Testis (tissue), 3 donors: Measurements from ENCODE around the gene BEGAIN. TPM values are rescaled to one million over a fixed set of nuclear protein-coding genes. Genes with fewer than 3 reads are reported as not detected.

Experiments used
- DNase-seq: peaks from one replicate; pipeline ENCODE4 v3.0.0-alpha.2; 2019
- H3K27ac ChIP-seq, 2 donors: fragments of 200-600 bp; sonication (generic); one replicate each; pipeline ENCODE4 v1.5.1; 2019
- H3K27me3 ChIP-seq: fragments of 200-600 bp; sonication (generic); one replicate; pipeline ENCODE4 v1.5.1; 2019
- H3K36me3 ChIP-seq: fragments of 200-600 bp; sonication (generic); one replicate; pipeline ENCODE4 v1.5.1; 2017; ENCODE audit warnings: low read depth; ENCODE audit errors: missing control alignments
- H3K4me1 ChIP-seq: fragments of 200-600 bp; sonication (generic); one replicate; pipeline ENCODE4 v1.5.1; 2019
- H3K4me3 ChIP-seq, 2 donors: fragments of 200-600 bp; sonication (generic); one replicate each; pipeline ENCODE4 v1.5.1; 2017 to 2019
- H3K9me3 ChIP-seq: fragments of 200-600 bp; sonication (generic); one replicate; pipeline ENCODE4 v1.5.1; 2017
- POLR2A ChIP-seq: fragments of 450-650 bp; IDR thresholded peaks from one replicate; pipeline ENCODE4 v1.6.1; 2017; ENCODE audit warnings: antibody characterized with exemption, mild to moderate bottlenecking, moderate library complexity
- WGBS, 2 donors: methylation state at CpG; one replicate each; pipeline ENCODE4 v1.1.5; 2018; 5-methylcytosine and 5-hydroxymethylcytosine counted together
- intact Hi-C: fragments of 100-400 bp; cut with DNase I; formaldehyde crosslinking; loops from one replicate; pipeline ENCODE4 v1.15.1; 2023; ENCODE audit warnings: low total_unique reads
- polyA plus RNA-seq: library from polyadenylated mRNA; stranded (reverse); fragments of 350-450 nt; fragmentation: Illumina TruSeq; extraction: RNeasy Lipid Tissue Mini Kit (QIAGEN cat#74804); gene quantifications from one replicate; pipeline ENCODE4 v1.2.3, GENCODE V29; 2014; ENCODE audit warnings: low read depth, low replicate concordance; ENCODE audit not compliant: insufficient read depth
- total RNA-seq, 2 donors: library from RNA; depleted of rRNA; stranded (reverse); fragments of >200 nt; gene quantifications; one replicate each; pipeline ENCODE4 v1.2.3, GENCODE V29; 2016
- TF ChIP-seq, protein P1 (sequence below), 3 experiments: fragments of 450-650 bp in 2 of 3; fragments of 200-600 bp in 1 of 3; sonication (generic) in 1 of 3; IDR thresholded peaks; one replicate each; pipeline ENCODE4 v1.5.1; 2016 to 2019; ENCODE audit warnings: antibody characterized with exemption in 3 of 3, mild to moderate bottlenecking in 2 of 3, moderate library complexity in 1 of 3

BEGAIN gene
- total and polyA plus RNA-seq, 3 donors from 2014 or later: 4.5 to 7.6 (median 6.9) TPM

DNA sequence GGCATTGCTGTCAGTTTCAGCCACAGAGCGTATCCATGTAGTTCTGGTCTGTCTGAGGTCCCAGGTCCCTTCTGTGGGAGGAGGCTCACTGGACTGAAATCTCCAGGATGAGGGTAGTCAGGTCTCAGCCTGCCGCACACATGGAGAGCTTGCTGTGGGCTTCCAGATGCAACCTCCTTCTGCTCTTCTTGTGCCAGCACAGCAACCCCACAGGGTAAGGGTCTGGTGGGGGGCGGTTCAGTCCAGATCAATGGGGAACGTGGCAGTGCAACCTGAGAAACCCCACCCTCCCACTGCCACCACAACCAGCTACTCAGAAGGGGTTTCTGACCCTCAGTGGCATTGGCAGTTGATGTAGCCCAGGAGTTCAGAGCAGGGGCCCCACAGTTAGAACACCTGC lies 61.2 kb downstream of the BEGAIN start:
- H3K27ac ChIP-seq: no peak overlapping the region
- peaks cover 5% of the 10 kb centered on the region for H3K4me1 ChIP-seq
- intact Hi-C loops: no loop called here
- no peak for TF ChIP-seq POLR2A
- TF ChIP-seq, protein P1, sequence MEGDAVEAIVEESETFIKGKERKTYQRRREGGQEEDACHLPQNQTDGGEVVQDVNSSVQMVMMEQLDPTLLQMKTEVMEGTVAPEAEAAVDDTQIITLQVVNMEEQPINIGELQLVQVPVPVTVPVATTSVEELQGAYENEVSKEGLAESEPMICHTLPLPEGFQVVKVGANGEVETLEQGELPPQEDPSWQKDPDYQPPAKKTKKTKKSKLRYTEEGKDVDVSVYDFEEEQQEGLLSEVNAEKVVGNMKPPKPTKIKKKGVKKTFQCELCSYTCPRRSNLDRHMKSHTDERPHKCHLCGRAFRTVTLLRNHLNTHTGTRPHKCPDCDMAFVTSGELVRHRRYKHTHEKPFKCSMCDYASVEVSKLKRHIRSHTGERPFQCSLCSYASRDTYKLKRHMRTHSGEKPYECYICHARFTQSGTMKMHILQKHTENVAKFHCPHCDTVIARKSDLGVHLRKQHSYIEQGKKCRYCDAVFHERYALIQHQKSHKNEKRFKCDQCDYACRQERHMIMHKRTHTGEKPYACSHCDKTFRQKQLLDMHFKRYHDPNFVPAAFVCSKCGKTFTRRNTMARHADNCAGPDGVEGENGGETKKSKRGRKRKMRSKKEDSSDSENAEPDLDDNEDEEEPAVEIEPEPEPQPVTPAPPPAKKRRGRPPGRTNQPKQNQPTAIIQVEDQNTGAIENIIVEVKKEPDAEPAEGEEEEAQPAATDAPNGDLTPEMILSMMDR (IDR thresholded peaks at IDR 0.05): no peak
- H3K4me3 ChIP-seq: no peak overlapping the region
- H3K36me3 ChIP-seq: no peaks in the 10 kb centered on the region
- H3K27me3 ChIP-seq: no peaks in the 10 kb centered on the region
- no peak for DNase-seq
- 64 to 81% methylated on average over 4 of the region's 4 CpGs for WGBS, 2 donors
- H3K9me3 ChIP-seq: no peaks in the 10 kb centered on the region

DNA sequence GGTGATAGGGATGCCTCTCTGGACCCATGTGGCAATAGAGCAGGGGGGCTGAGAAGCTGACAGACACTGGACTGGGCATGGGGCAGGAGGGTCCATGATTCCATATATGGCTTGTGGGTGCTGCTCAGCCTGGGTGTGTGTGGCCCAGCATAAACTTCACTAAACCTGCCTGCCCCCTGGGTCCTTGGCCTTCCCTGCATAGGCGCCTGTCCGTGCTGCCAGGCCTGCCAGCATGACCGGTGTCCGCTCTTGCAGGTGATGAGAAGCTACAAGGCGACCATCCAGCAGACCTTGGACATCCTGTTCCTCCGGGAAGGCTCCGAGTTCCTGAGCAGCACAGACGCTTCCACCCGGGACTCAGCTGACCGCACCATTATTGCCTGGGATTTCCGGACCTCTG lies 61.6 kb downstream of the BEGAIN start:
- DNase-seq: peak; percentile 25
- no peak overlapping the region for H3K4me3 ChIP-seq
- H3K27me3 ChIP-seq: no peaks in the 10 kb centered on the region
- H3K27ac ChIP-seq: no peak overlapping the region
- H3K9me3 ChIP-seq: no peaks in the 10 kb centered on the region
- no peaks in the 10 kb centered on the region for H3K36me3 ChIP-seq
- TF ChIP-seq, protein P1 (IDR thresholded peaks at IDR 0.05): no peak
- no peak for TF ChIP-seq POLR2A
- intact Hi-C loops: no loop called here
- peaks cover 5% of the 10 kb centered on the region for H3K4me1 ChIP-seq
- WGBS, 2 donors: 47 to 59% methylated on average over 3 to 11 of the region's 11 CpGs

DNA sequence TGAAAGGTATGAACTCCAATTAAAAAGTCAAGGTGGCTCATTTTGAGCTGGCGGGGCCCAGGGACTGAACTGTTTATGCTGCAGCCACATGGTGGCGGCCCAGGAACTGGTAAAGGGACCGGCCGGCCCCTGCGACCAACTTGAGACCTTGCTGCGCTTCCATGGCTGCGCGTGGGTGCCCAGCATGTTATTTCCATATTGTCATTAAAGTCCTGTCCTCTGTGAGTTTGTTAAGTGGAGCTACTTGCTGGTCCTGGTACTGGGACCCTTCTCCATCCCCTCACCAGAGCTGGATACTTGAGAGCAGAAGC lies 62.3 kb downstream of the BEGAIN start:
- TF ChIP-seq, protein P1 (IDR thresholded peaks at IDR 0.05): peak in 2 of 3 experiments; percentile 23 to 62
- TF ChIP-seq POLR2A: no peak
- Histone ChIP-seq H3K27me3 (no peaks in the 10 kb centered on the region), H3K27ac (no peak overlapping the region), H3K9me3 (no peaks in the 10 kb centered on the region), H3K4me1 (peaks cover 5% of the 10 kb centered on the region), H3K4me3 (no peak overlapping the region), H3K36me3 (no peaks in the 10 kb centered on the region)
- peak; percentile 55 for DNase-seq
- WGBS, 2 donors: 65 to 76% methylated on average over 8 of the region's 8 CpGs
- intact Hi-C loops: no loop called here

DNA sequence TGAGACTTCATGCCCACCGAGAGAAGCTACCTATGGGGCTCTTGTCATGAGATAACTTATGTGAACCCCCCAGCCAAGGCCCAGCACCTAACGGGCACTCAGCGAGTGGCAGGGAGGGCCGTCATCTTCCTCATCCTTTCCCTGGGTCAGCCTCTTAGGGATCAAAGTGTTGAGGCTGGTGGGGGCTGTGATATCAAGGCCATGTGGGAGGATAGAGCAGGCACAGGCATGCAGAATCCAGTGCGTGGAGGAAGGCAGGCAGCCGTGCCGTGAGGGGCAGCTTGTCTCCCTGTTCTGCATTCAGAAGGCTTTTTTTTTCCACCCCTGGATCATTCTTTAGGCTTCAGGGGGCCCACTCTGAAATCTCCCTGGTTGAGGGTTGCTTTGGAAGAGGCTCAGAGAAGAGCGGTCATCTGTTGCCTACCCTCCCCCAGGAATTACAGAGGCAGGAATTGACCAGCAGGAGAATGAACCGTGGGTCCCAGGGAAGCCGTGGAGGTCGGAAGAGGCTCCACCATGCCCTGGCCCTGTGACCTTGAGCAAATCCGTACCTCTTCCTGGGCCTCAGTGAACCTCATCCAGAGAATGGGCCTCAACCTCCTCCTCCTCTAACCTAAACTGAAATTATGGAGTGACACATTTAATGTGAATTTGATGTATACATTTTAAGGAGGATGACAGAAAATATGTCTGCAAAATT lies 62.8 kb downstream of the BEGAIN start:
- TF ChIP-seq POLR2A: no peak
- TF ChIP-seq, protein P1 (IDR thresholded peaks at IDR 0.05): no peak
- DNase-seq: no peak
- Histone ChIP-seq H3K4me3 (no peak overlapping the region), H3K27ac (no peak overlapping the region), H3K36me3 (no peaks in the 10 kb centered on the region), H3K27me3 (no peaks in the 10 kb centered on the region), H3K4me1 (peaks cover 5% of the 10 kb centered on the region), H3K9me3 (no peaks in the 10 kb centered on the region)
- intact Hi-C loops: no loop called here
- 58 to 79% methylated on average over 12 of the region's 12 CpGs for WGBS, 2 donors

DNA sequence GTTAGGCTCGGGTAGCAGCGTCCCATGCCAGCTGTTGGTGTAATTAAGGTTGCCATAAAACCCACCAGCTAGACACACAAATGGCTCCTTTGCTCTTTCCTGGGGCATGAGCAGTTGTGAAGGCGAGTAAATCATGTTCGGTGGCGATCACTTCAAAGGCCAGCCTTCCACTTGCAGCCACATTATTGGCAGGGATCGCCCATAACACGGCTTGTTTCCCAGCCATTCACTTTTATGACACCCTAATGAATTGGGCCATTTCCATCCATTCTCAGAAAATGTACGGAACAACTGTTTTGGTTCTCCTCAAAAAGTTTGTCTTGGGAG lies 63.4 kb downstream of the BEGAIN start:
- DNase-seq: no peak
- H3K9me3 ChIP-seq: no peaks in the 10 kb centered on the region
- H3K36me3 ChIP-seq: no peaks in the 10 kb centered on the region
- no peak overlapping the region for H3K27ac ChIP-seq
- no peak overlapping the region for H3K4me3 ChIP-seq
- intact Hi-C loops: no loop called here
- 88 to 93% methylated on average over 8 of the region's 8 CpGs for WGBS, 2 donors
- no peaks in the 10 kb centered on the region for H3K27me3 ChIP-seq
- peaks cover 5% of the 10 kb centered on the region for H3K4me1 ChIP-seq
- no peak for TF ChIP-seq POLR2A
- TF ChIP-seq, protein P1 (IDR thresholded peaks at IDR 0.05): no peak
